WTC11 (cell line): ENCODE data around the gene KLHL22.

Experiments used
- ARID4B ChIP-seq: sonication (generic); formaldehyde crosslinking; IDR thresholded peaks from 2 replicates; pipeline ENCODE4 v1.8.0; 2023; ENCODE audit warnings: missing genetic modification reagents, mild to moderate bottlenecking, borderline replicate concordance
- CREM ChIP-seq: sonication (generic); formaldehyde crosslinking; IDR thresholded peaks from 2 replicates; pipeline ENCODE4 v1.8.1; 2022; ENCODE audit warnings: mild to moderate bottlenecking, missing genetic modification reagents, moderate library complexity
- CTCF ChIP-seq: fragments of 200-600 bp; IDR thresholded peaks from 2 replicates; pipeline ENCODE4 v1.8.0; 2022; ENCODE audit warnings: antibody characterized with exemption
- JUN ChIP-seq: sonication (generic); formaldehyde crosslinking; IDR thresholded peaks from 2 replicates; pipeline ENCODE4 v1.8.0; 2023; ENCODE audit warnings: mild to moderate bottlenecking, missing genetic modification reagents
- PRDM15 ChIP-seq: sonication (generic); formaldehyde crosslinking; IDR thresholded peaks from 2 replicates; pipeline ENCODE4 v1.8.0; 2022; ENCODE audit warnings: missing genetic modification reagents
- RELA ChIP-seq: sonication (generic); formaldehyde crosslinking; IDR thresholded peaks from 2 replicates; pipeline ENCODE4 v1.8.1; 2022; ENCODE audit warnings: missing genetic modification reagents, mild to moderate bottlenecking, borderline replicate concordance
- ZBTB43 ChIP-seq: sonication (generic); formaldehyde crosslinking; IDR thresholded peaks from 2 replicates; pipeline ENCODE4 v1.8.1; 2023; ENCODE audit warnings: mild to moderate bottlenecking, missing genetic modification reagents

GRCh38 chr22:20491346-20491745 is 4.2 kb downstream of the KLHL22 start:
- TF ChIP-seq CTCF (no peak), JUN (no peak), ZBTB43 (no peak), ARID4B (no peak), RELA (CRISPR knock-in tag) (no peak), PRDM15 (CRISPR knock-in tag) (no peak), CREM (CRISPR knock-in tag) (no peak)
